Mucosa of rectum (tissue), 2 donors: ENCODE data around the gene INSC.

Experiments used
- H3K27ac ChIP-seq, 2 donors: one replicate each; pipeline ENCODE4 v1.7.0; 2013; ENCODE audit warnings: inconsistent platforms in 2 of 2, low read depth in 2 of 2, low read length in 2 of 2
- H3K27me3 ChIP-seq, 2 donors: one replicate each; pipeline ENCODE4 v1.7.0; 2013; ENCODE audit warnings: low read length in 2 of 2; ENCODE audit not compliant: control insufficient read depth in 2 of 2, insufficient read depth in 2 of 2
- H3K36me3 ChIP-seq, 2 donors: one replicate each; pipeline ENCODE4 v1.7.0; 2013; ENCODE audit warnings: low read length in 2 of 2; ENCODE audit not compliant: control insufficient read depth in 2 of 2, insufficient read depth in 2 of 2
- H3K4me1 ChIP-seq, 2 donors: one replicate each; pipeline ENCODE4 v1.7.0; 2013; ENCODE audit warnings: low read length in 2 of 2, mild to moderate bottlenecking in 1 of 2; ENCODE audit not compliant: control insufficient read depth in 2 of 2, insufficient read depth in 2 of 2
- H3K4me3 ChIP-seq, 2 donors: one replicate each; pipeline ENCODE4 v1.7.0; 2013; ENCODE audit warnings: low read length in 2 of 2
- H3K9ac ChIP-seq, 2 donors: one replicate each; pipeline ENCODE4 v1.7.0; 2013; ENCODE audit warnings: low read length in 2 of 2, low read depth in 1 of 2, mild to moderate bottlenecking in 1 of 2
- H3K9me3 ChIP-seq, 2 donors: one replicate each; pipeline ENCODE4 v1.7.0; 2013; ENCODE audit warnings: low read length in 2 of 2; ENCODE audit not compliant: control insufficient read depth in 2 of 2
- donor health status: healthy.
- donor health status: Normal muscosa, but diverticular disease.

Gene INSC

GRCh38 chr11:15145615-15146014, 30.9 kb downstream of the INSC start:
- Histone ChIP-seq H3K36me3 (no peaks in the 10 kb centered on the region), H3K4me3 (no peak overlapping the region), H3K27ac (peak overlapping the region; percentile 10 to 53)

DNA sequence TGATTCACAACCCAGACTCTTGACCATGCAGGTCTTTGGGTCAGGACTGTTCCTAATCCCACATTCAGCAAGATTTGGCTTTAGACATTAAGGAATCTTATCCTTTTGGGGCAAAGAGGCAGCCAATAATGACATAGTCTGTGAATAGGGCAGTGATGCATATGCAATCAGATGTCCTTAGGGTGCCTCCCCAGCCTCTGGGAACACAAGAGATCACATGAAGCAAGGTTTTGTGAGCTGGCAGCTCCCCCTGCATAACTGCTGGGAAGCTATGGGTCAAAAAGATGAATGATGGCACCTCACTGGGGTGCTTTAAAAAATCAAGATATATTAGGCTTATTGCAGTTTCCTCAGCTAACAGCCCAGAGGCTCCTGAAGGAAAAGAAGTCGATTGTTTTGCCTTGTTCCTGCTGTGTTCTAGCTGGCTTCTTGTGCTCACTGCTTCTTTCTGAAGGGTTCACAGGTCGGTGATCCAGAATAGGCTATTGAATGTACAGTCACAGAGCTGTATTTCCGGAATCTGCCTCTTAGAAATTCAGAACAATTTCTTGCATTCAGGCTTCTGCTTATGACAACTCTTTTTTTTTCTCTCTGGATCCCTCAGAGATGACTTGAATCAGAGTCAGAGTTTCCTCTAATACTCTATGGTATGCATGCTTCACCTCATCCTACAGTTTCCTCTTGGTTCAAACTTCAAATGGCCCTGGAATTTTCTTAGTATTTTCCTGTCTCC, 31.7 kb downstream of the INSC start:
- H3K27me3 ChIP-seq: no peaks in the 10 kb centered on the region
- H3K36me3 ChIP-seq: no peaks in the 10 kb centered on the region
- no peak overlapping the region for H3K4me3 ChIP-seq
- peak overlapping the region in 1 of 2 donors; percentile 10 for H3K27ac ChIP-seq
- H3K9me3 ChIP-seq: no peaks in the 10 kb centered on the region
- peaks cover 3 to 23% of the 10 kb centered on the region in 2 donors for H3K4me1 ChIP-seq
- no peak overlapping the region for H3K9ac ChIP-seq

More at GRCh38 chr11:15145615-15146014, 30.9 kb downstream of the INSC start:
- H3K9me3 ChIP-seq: no peaks in the 10 kb centered on the region
- H3K4me1 ChIP-seq: peaks cover 3 to 23% of the 10 kb centered on the region in 2 donors
- H3K9ac ChIP-seq: no peak overlapping the region
- no peaks in the 10 kb centered on the region for H3K27me3 ChIP-seq

DNA sequence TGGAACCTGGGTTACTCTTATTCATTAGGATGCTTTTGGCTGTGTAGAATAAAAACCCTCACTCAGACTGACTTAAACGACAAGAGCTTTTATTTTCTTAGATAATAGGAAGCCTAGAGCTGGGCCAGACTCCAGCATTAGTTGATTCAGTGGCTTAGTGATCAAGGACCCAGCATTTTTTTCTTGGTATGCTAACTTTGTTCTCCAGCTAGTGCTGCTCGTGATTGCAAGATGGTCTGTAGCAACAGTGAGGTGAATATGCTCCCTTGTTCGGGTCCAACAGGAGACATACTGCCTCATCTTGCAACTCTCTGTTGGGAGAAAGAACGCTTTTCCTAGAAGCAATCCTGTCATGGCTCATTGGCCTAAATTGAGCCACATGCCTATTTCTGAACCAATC, 33.4 kb downstream of the INSC start:
- H3K9me3 ChIP-seq: no peaks in the 10 kb centered on the region
- H3K4me1 ChIP-seq: peaks cover 3 to 23% of the 10 kb centered on the region in 2 donors
- H3K9ac ChIP-seq: no peak overlapping the region
- no peak overlapping the region for H3K4me3 ChIP-seq
- H3K36me3 ChIP-seq: no peaks in the 10 kb centered on the region
- no peak overlapping the region for H3K27ac ChIP-seq
- no peaks in the 10 kb centered on the region for H3K27me3 ChIP-seq

- H3K36me3 ChIP-seq: no peaks in the 10 kb centered on the region
These were observed 34.3 kb downstream of the INSC start for GRCh38 chr11:15149050-15149449.

DNA sequence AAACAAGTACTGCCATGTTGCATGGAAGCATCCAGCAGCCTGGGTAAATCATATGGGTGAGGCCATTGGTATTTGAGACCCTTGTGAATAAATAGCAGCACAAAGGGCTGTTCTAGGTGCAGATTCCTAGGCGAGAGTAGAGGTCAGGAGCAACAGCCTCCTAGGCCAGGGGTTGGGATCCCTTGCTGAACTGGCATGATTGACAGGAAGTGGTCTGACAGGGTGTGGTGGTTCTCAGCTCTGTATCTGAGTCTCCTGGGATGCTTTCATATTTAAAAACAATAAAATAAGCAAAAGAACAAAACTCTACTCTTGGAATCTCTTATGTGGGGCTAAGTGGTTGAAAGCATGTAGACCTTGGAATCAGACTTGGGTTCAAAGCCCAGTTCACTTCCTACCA, 35.8 kb downstream of the INSC start:
- H3K4me3 ChIP-seq: no peak overlapping the region
- peaks cover under 1 to 12% of the 10 kb centered on the region in 2 donors for H3K4me1 ChIP-seq
- H3K9ac ChIP-seq: no peak overlapping the region
- no peaks in the 10 kb centered on the region for H3K36me3 ChIP-seq
- H3K27ac ChIP-seq: no peak overlapping the region
- no peaks in the 10 kb centered on the region for H3K27me3 ChIP-seq
- H3K9me3 ChIP-seq: no peaks in the 10 kb centered on the region

More at GRCh38 chr11:15149050-15149449, 34.3 kb downstream of the INSC start:
- Histone ChIP-seq H3K27ac (no peak overlapping the region), H3K9ac (no peak overlapping the region), H3K4me3 (no peak overlapping the region), H3K27me3 (no peaks in the 10 kb centered on the region), H3K4me1 (peaks cover 3 to 23% of the 10 kb centered on the region in 2 donors), H3K9me3 (no peaks in the 10 kb centered on the region)

DNA sequence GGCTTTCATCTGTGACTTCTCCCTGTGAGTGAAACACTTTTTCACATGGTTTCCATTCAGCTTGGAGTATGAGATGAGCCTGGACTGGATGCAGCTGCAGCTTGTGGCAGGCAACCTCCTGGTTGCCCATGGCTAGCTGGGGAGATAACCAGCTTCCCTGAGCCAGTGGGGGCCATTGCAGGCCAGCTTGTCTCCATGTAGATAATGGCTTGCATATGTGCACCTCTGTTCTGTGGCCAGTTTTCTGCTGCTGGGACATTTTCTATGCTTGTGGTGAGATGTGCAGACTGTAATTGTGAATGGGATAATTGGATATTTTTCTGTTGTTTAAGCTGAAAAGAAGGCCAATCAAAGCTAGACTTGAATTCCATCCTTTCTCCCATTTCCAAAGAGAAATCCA, 38.5 kb downstream of the INSC start:
- H3K36me3 ChIP-seq: no peaks in the 10 kb centered on the region
- H3K4me3 ChIP-seq: no peak overlapping the region
- no peak overlapping the region for H3K9ac ChIP-seq
- no peaks in the 10 kb centered on the region for H3K27me3 ChIP-seq
- no peak overlapping the region for H3K27ac ChIP-seq
- H3K4me1 ChIP-seq: peaks cover 2 to 7% of the 10 kb centered on the region in 2 donors
- no peaks in the 10 kb centered on the region for H3K9me3 ChIP-seq

- Histone ChIP-seq H3K27me3 (no peaks in the 10 kb centered on the region), H3K27ac (peak overlapping the region in 1 of 2 donors; percentile 4)
These were observed 42.5 kb downstream of the INSC start for GRCh38 chr11:15157181-15157580.

DNA sequence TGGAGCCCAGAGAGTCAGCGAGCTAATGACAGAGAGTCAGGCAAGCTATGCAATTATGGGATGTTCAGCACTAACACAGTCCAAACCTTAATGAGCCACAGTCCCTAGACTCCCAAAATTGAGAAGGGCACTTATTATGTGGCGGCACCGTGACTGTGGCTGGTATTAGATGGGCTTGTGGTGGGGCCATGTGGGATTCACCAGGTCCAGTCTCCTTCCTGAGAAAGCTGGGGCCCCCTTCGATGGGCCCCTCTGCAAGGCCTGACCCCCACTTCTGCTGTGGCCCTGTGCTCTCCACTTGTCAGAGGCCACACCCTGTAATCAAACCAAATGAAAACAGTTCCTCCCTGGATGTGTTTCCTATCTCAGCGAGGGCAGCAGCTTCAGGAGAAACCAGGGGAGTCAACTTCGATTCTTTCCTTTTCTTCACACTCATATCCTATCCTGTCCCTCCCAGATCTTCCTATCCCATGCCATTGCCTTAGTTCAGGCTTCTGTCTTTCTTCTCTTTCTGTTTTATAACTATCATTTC, 42.9 kb downstream of the INSC start:
- H3K9ac ChIP-seq: no peak overlapping the region
- H3K9me3 ChIP-seq: no peaks in the 10 kb centered on the region
- H3K4me3 ChIP-seq: no peak overlapping the region
- H3K27ac ChIP-seq: peak overlapping the region in 1 of 2 donors; percentile 4
- no peaks in the 10 kb centered on the region for H3K36me3 ChIP-seq
- H3K4me1 ChIP-seq: peaks cover 5 to 12% of the 10 kb centered on the region in 2 donors
- no peaks in the 10 kb centered on the region for H3K27me3 ChIP-seq

More at GRCh38 chr11:15157181-15157580, 42.5 kb downstream of the INSC start:
- Histone ChIP-seq H3K36me3 (no peaks in the 10 kb centered on the region), H3K4me1 (peaks cover 5 to 12% of the 10 kb centered on the region in 2 donors), H3K9ac (no peak overlapping the region), H3K9me3 (no peaks in the 10 kb centered on the region), H3K4me3 (no peak overlapping the region)

DNA sequence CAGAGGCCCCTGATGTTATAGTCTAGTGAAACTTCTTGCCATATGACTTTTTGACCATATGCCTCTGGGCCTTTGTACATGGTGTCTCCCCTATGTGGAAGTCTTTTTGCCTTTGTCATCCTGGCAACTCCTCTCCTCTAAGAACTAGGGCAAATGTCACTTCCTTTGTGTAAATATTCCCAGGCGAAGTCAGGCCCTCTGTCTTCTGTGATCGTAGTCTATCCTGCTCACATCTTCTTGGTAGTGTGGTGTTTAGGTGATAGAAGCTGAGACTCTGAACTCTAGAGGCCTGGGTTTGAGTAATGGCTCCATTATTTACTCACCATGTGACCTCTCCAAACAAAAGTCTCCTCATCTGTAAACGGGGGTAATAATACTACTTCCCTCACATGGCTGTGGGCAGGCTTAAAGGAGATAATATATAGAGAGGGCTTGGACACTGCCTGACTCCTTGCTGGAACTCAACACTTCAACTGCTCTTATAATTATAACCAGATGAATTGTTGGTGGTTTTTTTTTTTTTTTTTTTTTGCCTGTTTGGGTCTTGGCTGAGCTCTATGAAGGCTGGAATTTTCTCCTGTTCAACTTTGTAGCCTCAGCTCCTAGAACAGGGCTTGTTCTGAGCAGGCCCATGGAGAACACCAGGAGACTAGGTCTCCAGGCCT, 43.8 kb downstream of the INSC start:
- no peak overlapping the region for H3K9ac ChIP-seq
- H3K9me3 ChIP-seq: no peaks in the 10 kb centered on the region
- H3K4me1 ChIP-seq: peaks cover 5 to 12% of the 10 kb centered on the region in 2 donors
- no peaks in the 10 kb centered on the region for H3K36me3 ChIP-seq
- H3K27me3 ChIP-seq: no peaks in the 10 kb centered on the region
- no peak overlapping the region for H3K27ac ChIP-seq
- no peak overlapping the region for H3K4me3 ChIP-seq

DNA sequence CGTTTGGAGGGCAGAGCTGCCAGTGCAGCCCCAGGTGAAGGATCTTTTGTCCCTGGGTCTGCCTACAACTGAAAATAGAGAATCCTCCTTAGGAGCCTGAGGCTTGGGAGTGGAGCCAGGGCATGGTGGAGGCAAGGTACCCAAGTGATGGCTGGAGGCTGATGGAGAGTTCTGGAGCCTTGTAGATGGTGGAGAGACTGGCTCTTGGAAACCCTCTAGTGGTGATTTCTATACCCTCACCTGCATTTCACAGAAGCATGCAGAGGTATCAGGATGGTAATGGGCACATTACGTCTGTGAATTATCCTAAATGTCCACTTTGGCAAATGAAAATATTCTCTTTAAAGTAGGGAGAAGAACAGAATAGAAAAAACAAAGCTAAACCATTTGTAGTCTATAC, 44.4 kb downstream of the INSC start:
- H3K9ac ChIP-seq: no peak overlapping the region
- no peaks in the 10 kb centered on the region for H3K9me3 ChIP-seq
- no peaks in the 10 kb centered on the region for H3K27me3 ChIP-seq
- H3K4me3 ChIP-seq: no peak overlapping the region
- no peak overlapping the region for H3K27ac ChIP-seq
- no peaks in the 10 kb centered on the region for H3K36me3 ChIP-seq
- H3K4me1 ChIP-seq: peaks cover 5 to 12% of the 10 kb centered on the region in 2 donors
